Pancreas (tissue), 10 donors: ENCODE data around the gene ITGB5. TPM values are rescaled to one million over a fixed set of nuclear protein-coding genes. Genes with fewer than 3 reads are reported as not detected.

Experiments
- ATAC-seq, 4 donors: fragments of 200-7000 bp; cut with Tn5 transposase; one replicate each; pipeline versions ENCODE4 v1.8.0 to v1.9.1; 2020; ENCODE audit warnings: mild to moderate bottlenecking in 4 of 4, moderate library complexity in 4 of 4
- DNase-seq, 6 donors: peaks; one replicate each; pipeline ENCODE4 v3.0.0-alpha.2; 2020
- FAIRE-seq: peaks from 2 replicates; lab custom pipeline; 2012; peaks lifted over from hg19 to GRCh38; lab: Jason Lieb, UNC
- H3K27ac ChIP-seq, 4 donors: fragments of 200-600 bp; sonication (generic); 1 replicate in 3 of 4; 2 replicates in 1 of 4; pipeline versions ENCODE4 v1.5.0 to v1.8.0; 2020
- H3K27me3 ChIP-seq, 4 donors: fragments of 200-600 bp; one replicate each; pipeline ENCODE4 v1.8.0; 2021
- H3K36me3 ChIP-seq, 3 donors: fragments of 200-600 bp; sonication (generic) in 1 of 3; one replicate each; pipeline versions ENCODE4 v1.5.0 to v1.8.0; 2020 to 2021
- H3K4me1 ChIP-seq, 3 donors: fragments of 200-600 bp; one replicate each; pipeline ENCODE4 v1.8.0; 2021
- H3K4me3 ChIP-seq, 4 donors: fragments of 200-600 bp; sonication (generic) in 2 of 4; one replicate each; pipeline versions ENCODE4 v1.5.0 to v1.8.0; 2020 to 2021
- H3K9me3 ChIP-seq, 4 donors: fragments of 200-600 bp; one replicate each; pipeline ENCODE4 v1.8.0; 2021
- CTCF ChIP-seq, 4 donors: fragments of 200-600 bp; sonication (generic) in 3 of 4; IDR thresholded peaks; one replicate each; pipeline versions ENCODE4 v1.5.0 to v1.8.0; 2021; ENCODE audit warnings: antibody characterized with exemption in 4 of 4
- WGBS, 2 donors: extraction: QIAGEN DNeasy Blood & Tissue Kit; methylation state at CpG; one replicate each; pipeline ENCODE4 v1.1.7; 2013; 5-methylcytosine and 5-hydroxymethylcytosine counted together
- intact Hi-C, 3 donors: fragments of 100-400 bp; cut with DNase I; formaldehyde crosslinking; loops; one replicate each; pipeline versions ENCODE4 v1.11.1 to v1.14.2; 2022
- polyA plus RNA-seq, 2 donors: library from polyadenylated mRNA; stranded (reverse); fragments of 200-250 nt; gene quantifications; one replicate each; pipeline ENCODE4 v1.2.3, GENCODE V29; 2013
- total RNA-seq, 6 donors: library from RNA; stranded (reverse); fragmentation: NEBNext Ultra II Directional in 4 of 6; extraction: Animal tissue kit (Norgen Biotek cat#: 25700) in 4 of 6; gene quantifications; one replicate each; pipeline versions ENCODE4 v1.2.1 to v1.2.4, GENCODE V29; 2021 to 2023
- donor health status: healthy with polysubstance abuse.
- donor health status: DM: no; HTN: no; CAD: no; lungs with moderate emphysema.
- donor health status: DM: no; HTN: no; CAD: no.
- donor health status: control.
- donor health status: control.
- donor health status: Bipolar disorder and iron deficiency.
- donor health status: DM: yes; HTN: yes; CAD: no.
- donor health status: DM: no; HTN: no; CAD: no.
- donor health status: DM: no; HTN: no; CAD: no.
- donor health status: DM: yes; HTN: yes; CAD: no.

Gene ITGB5
- total and polyA plus RNA-seq, 8 donors = 9.5 to 69.9 (median 24.5) TPM

- Histone ChIP-seq H3K4me3 (no peak overlapping the region), H3K4me1 (peaks cover 0 to 8% (median 8%) of the 10 kb centered on the region in 3 donors), H3K9me3 (no peaks in the 10 kb centered on the region), H3K27ac (no peak overlapping the region), H3K36me3 (no peaks in the 10 kb centered on the region), H3K27me3 (no peaks in the 10 kb centered on the region)
- FAIRE-seq (peak; percentile 23), DNase-seq (no peak), ATAC-seq (no peak)
- intact Hi-C loops = no loop called here
- WGBS, 2 donors = 80 to 85% methylated on average over 4 of the region's 4 CpGs
- no peak for TF ChIP-seq CTCF (IDR thresholded peaks at IDR 0.05)
Observed at GRCh38 chr3:124810970-124811369, 76.2 kb downstream of the ITGB5 start.

GRCh38 chr3:124809039-124809438, 78.1 kb downstream of the ITGB5 start:
- Histone ChIP-seq H3K36me3 (no peaks in the 10 kb centered on the region), H3K9me3 (no peaks in the 10 kb centered on the region), H3K4me1 (no peaks in the 10 kb centered on the region), H3K27ac (no peak overlapping the region), H3K4me3 (no peak overlapping the region), H3K27me3 (no peaks in the 10 kb centered on the region)
- DNase-seq = no peak
- TF ChIP-seq CTCF (IDR thresholded peaks at IDR 0.05) = no peak
- ATAC-seq = no peak
- 78 to 79% methylated on average over 3 of the region's 3 CpGs for WGBS, 2 donors
- no peak for FAIRE-seq
- intact Hi-C loops = no loop called here

GRCh38 chr3:124805671-124806070, 81.5 kb downstream of the ITGB5 start:
- no peak for TF ChIP-seq CTCF (IDR thresholded peaks at IDR 0.05)
- DNase-seq = no peak
- Histone ChIP-seq H3K27ac (no peak overlapping the region), H3K4me3 (no peak overlapping the region), H3K9me3 (no peaks in the 10 kb centered on the region), H3K4me1 (peaks cover 3 to 5% (median 4%) of the 10 kb centered on the region in 3 donors), H3K36me3 (no peaks in the 10 kb centered on the region), H3K27me3 (no peaks in the 10 kb centered on the region)
- WGBS, 2 donors = 91 to 92% methylated on average over 4 of the region's 4 CpGs
- intact Hi-C loops = no loop called here
- no peak for FAIRE-seq
- no peak for ATAC-seq

GRCh38 chr3:124804875-124805274, 82.3 kb downstream of the ITGB5 start:
- 77 to 88% methylated on average over 7 of the region's 7 CpGs for WGBS, 2 donors
- intact Hi-C loops = no loop called here
- TF ChIP-seq CTCF (IDR thresholded peaks at IDR 0.05) = no peak

GRCh38 chr3:124802702-124803101, 84.5 kb downstream of the ITGB5 start:
- 90 to 94% methylated on average over 8 of the region's 8 CpGs for WGBS, 2 donors
- no peak for DNase-seq
- no peak for ATAC-seq

More at GRCh38 chr3:124804875-124805274, 82.3 kb downstream of the ITGB5 start:
- H3K4me1 ChIP-seq = peaks cover 10 to 13% (median 11%) of the 10 kb centered on the region in 3 donors
- no peak for FAIRE-seq
- no peak for ATAC-seq
- no peaks in the 10 kb centered on the region for H3K9me3 ChIP-seq
- H3K36me3 ChIP-seq = no peaks in the 10 kb centered on the region
- no peak overlapping the region for H3K27ac ChIP-seq
- H3K27me3 ChIP-seq = no peaks in the 10 kb centered on the region
- no peak overlapping the region for H3K4me3 ChIP-seq
- no peak for DNase-seq

More at GRCh38 chr3:124802702-124803101, 84.5 kb downstream of the ITGB5 start:
- Histone ChIP-seq H3K27me3 (no peaks in the 10 kb centered on the region), H3K9me3 (no peaks in the 10 kb centered on the region), H3K36me3 (no peaks in the 10 kb centered on the region), H3K4me1 (peaks cover 15 to 19% (median 18%) of the 10 kb centered on the region in 3 donors), H3K27ac (no peak overlapping the region), H3K4me3 (no peak overlapping the region)
- TF ChIP-seq CTCF (IDR thresholded peaks at IDR 0.05) = no peak
- no peak for FAIRE-seq
- intact Hi-C loops = no loop called here
